GM21447 (cell line): Measurements from ENCODE around the gene NKD1.
"Not testable (repeated sequence)": the region's sequence is repeated elsewhere in the genome, so short reads cannot be mapped to it uniquely, and the experiment has no call there.

ENCODE experiments used
- ATAC-seq: cut with Tn5 transposase; IDR thresholded peaks from one replicate; pipeline ENCODE4 v1.9.1; 2021; ENCODE audit not compliant: unreplicated experiment

The NKD1 gene

DNA sequence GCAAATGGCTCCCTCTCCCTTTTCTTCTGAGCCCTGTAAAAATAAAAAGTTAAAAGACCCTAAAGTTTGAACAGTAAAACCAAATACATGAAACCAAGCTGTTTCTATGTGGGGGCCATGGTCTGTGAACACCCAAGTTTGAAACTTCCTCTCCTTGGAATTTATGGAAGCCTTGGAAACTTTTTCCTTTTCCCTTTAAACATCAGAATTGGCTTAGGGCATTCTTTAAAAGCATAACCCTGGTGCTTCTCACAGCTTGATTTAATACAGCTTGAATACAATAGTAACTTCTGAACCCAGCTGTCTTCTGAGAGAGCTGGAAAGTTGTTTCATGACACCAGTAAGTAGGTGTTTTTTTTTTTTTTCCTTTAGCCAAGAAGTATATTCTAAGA is 26.5 kb downstream of the NKD1 start:
- no peak for ATAC-seq

DNA sequence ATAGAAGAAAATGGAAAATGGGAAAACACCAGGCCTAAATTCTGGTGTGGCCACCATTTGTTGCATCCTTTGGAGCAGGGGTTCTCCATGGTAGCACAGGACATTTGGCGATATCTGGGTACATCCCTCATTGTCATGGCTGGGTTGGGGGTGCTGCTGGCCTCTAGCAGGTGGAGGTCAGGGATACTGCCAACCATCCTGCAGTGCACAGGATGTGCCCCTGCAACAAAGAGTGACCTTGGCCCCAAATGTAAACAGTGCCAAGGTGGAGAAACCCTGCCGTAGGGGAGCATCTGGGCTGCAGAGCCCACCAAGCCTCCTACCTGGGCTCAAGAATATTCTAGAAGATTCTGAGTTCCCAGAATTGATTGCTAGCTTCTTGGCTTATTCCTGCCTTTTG is 27.5 kb downstream of the NKD1 start:
- ATAC-seq, result no peak

DNA sequence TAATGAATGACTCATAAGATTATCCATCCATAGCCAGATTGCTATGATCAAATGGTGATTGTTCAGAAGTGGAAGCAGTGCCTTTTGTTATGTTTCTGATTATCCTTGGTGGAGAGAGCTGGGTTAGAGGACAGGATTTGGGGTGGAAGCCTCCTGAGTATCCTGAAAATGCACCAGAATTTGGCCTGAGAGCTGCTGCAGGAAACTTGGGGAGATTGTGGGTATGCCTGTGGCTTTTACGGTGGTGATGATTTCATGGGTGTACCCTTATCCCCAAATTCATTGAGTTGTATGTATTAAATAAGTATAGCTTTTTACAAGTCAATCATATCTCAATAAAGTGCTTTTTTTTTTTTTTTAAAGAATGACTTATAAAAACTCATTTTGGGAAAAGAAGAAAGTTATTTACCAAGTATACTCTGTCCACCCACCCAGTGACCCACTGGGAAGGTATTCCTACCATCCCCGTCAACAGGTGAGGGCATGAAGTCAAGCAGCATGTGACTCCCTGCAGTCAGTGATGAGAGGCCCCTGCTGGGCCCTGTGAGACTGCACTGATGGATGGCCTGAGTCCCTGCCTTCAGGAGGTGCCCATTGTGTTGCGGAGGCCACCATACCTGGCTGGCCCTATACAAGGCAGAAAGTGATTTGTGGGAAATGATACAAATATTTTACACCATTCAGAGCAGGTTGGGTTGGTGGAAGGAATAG is 28.4 kb downstream of the NKD1 start:
- no peak for ATAC-seq

DNA sequence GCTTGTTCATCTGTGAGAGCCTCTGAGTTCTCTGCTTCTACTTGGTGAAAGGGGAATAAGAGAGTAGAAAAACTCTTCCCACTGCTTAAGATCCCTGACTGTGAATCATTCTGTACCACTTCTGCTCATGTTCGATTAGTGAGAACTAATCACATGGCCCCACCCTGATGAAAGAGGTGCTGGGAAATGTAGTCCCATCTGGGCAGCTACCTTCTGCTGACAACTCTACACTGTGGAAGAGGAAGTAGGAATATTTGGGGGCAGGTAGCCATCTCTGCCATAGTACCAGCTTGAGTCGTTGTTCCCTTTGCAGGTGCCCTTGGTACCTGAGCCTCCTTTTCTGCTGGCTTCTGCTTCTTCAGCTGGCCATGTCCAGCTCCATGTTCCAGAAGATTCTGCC is 29.9 kb downstream of the NKD1 start:
- ATAC-seq, result no peak

DNA sequence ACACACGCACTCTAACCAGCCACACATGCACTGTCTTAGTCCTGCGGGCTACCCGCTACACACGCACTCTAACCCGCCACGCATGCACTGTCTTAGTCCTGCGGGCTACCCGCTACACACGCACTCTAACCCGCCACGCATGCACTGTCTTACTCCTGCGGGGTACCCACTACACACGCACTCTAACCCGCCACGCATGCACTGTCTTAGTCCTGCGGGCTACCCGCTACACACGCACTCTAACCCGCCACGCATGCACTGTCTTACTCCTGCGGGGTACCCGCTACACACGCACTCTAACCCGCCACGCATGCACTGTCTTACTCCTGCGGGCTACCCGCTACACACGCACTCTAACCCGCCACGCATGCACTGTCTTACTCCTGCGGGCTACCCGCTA is 31.2 kb downstream of the NKD1 start:
- ATAC-seq, result not testable (repeated sequence)

DNA sequence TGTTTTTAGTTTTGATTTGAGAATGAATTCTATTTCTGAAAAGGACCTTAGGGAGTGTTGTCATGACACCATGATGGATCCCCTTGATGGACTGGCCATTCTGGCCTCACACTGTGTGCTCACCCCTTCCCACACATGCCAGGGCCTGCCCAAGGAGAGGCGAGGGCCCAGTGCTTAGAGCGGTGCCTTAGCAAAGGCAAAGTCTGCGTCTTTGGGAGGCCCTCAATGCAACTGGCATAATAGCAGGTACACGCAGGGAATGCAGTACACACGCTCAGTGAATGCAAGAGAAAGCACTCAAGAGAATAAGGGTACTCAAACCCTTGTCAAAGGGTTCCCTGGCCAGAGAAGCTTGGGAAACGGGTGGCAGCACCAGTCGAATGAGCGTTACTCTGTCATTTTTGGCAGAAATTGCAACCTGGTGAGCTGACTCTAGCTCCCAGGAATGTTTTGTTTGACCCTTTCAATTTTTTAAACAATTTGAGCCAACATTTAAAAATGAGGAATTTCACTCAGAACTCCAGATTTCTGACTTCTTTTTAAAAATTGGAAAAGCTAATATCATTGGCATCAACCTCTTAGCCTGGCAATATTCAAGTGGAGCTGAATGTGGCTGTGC is 32.1 kb downstream of the NKD1 start:
- ATAC-seq, result no peak

DNA sequence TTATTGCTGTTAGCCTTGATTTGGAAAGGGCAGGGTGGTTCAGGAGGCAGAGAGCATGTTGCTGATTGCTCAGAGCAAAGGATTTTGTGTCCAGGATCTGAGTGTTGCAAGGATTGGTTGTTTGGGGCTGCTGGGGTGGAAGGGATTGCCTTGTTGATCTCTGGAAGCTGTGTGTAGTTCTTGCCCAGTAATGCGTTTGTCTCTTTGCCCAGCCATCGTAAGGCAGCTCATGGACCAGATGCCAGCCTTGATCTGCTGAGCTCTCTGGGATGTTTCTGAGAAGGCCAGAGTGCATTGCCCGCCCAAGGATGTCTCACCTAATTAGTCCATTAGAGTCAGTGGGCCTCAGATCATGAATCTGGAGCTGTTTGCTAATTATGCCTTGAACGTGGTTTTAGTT is 33.6 kb downstream of the NKD1 start:
- no peak for ATAC-seq

DNA sequence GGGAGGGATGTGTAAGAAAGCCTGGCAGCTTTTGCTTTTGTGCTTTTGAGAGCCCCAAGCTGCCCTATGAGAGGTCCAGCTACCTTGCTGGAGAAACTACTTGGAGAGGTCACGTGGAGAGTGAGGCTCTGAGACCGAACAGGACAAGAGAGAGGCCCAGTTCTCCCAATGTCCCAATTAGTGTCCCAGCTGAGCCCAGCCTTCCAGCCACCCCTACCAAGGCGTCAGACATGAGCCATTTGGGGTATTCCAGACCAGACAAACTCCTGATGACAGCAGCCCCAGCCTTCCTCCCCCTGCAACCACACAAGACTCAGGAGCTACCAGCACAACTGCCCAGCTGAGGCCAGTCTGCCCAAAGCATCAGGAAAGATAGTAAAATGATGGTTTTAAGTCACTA is 35.0 kb downstream of the NKD1 start:
- ATAC-seq, result no peak

DNA sequence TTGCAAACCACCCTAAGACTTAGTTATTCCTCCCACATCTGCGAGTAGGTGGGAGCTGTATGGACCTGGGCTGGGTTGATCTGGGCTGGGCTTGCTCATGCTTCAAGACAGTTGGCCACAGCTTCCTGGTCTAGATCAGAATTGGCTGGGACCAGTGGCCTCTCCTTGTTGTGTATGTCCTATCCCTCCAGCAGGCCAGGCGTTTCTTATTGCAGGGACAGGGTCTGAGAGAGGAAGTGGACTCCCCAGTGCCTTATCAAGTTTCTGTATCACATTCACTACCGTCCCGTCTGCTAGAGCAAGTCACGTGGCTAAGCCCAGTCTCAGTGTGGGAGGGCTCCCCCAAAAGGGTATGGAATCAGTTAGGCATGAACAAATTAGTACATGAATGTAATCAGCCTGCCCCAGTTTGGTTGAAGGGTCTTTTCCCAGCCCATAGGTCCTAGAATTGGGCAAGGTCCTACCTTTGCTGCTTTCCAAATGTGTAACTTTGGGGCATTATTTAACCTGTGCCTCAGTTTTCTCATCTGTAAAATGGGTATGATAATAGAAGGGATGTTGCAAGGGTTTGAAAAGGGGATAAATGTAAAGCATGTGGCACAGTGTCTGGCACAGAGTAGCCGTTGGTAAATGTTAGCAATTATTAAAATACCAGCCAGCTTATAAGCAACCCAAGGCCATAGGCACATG is 36.0 kb downstream of the NKD1 start:
- peak; percentile 63 for ATAC-seq

DNA sequence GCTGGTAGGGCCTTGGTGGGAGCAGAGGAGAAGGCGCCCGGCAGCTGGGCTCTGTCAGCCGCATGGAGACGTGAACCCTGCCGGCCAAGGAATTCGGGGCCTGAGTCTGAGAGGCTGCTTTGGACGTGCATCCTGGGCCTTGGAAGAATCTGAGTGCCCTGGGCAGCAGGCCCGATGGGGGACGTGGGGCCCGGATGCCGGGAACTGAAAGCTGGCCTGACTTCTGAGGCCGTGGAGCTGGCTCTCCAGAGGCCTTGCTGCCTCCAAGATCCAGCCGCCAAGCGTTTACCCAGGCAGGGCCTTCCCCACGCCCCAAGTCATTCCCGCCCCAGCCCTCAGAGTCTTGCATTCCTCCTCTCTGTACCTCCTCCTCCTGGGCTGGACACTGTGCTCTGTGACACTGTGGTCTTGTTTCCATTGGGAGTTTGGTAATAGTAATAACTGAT is 37.2 kb downstream of the NKD1 start:
- ATAC-seq, result no peak

DNA sequence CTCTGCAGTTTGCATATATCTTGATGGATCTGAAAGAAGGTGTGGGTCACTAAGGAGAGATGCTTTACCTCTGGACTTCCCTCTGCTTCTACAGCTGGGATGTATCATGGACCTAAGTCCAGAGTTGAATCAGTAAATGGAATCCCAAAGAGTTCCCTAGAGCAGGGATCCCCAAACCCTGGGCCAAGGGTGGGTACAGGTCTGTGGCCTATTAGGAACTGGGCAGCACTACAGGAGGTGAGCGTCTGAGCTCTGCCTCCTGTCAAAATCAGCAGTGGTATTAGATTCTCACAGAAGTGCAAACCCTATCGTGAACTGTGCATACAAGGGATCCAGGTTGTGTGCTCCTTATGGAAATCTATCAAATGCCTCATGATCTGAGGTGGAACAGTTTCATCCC is 39.3 kb downstream of the NKD1 start:
- ATAC-seq, result no peak

DNA sequence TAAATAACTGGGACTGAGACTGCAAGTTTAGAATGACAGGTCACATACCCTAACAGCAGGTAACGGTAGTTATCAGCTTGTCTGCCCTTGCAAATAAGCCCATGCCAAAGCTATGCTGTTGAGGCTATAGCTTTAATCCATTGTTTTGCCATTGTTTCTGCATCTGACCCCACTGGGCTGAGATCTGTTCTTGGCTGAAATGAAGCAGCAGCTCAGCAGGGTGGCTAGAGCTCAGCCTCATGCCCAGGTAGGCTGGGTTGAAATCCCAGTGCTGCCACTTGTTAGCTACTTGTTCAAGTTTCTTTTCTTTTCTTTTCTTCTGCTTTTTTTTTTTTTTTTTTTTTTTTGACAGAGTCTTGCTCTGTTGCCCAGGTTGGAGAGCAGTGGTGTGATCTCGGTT is 40.1 kb downstream of the NKD1 start:
- no peak for ATAC-seq

DNA sequence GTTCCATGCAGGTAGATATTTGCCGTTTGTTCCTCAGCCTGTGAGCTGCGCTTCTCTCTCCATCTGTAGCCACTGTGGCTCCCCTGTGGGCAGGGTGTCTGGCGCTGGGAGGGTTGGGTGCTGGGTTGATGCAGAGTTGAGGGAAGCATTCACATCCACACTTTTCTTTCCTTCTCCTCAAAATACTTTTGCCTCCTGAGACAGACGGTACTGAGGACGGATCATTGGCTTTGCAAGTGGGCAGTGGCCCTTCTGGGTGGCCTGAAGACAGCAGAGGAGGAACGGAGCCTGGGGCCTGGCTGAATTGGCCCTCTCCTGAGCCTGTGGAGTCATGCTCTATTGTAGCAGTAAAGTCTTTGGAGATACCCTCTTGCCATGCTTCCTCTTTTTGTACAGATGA is 43.0 kb downstream of the NKD1 start:
- no peak for ATAC-seq

DNA sequence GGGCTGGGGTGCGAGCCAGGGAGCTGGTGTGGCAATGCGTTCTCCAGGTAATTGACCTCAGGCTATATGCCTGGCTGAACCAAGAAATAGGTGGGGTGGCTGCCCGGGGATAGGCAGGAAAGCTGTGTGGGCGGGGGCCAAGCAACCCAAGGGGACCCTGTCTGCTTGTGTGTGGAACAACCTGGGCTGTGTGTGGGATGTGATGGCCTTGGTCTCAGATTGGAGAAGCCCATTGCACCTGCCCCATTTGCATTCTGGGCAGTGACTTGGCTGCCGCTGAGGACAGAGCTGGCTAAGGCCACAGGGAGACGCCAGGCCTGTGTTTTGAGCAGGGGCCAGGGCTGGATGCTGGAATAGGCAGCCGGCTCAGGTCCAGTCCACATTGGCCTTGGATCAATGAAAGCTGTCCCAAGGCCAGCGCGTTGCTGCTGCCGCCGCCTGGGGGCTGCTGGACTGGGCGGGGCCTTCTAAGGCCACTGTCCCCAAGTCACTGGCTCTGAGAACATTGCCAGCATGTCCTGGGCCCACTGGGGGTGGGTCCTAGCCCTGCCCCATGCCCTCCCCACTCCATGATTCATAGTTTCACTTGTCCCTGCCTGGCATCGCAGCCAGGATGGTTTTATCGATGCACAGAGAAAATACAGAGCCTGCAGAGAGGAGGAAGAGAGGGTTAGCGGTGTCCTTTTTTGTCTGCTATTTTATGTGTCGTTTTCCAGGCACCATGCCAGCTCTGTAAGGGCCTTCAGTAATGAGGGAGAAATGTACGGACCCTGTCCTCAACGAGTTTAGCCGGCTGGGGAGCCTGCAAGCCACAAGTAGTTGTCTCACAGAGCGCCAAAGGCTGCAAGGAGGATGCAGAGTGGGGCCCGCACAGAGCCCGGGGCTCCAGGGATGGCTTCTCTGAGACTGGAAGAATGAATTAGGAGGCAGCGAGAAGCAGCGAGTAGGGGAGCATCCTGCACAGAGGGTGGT is 43.9 kb downstream of the NKD1 start:
- no peak for ATAC-seq

DNA sequence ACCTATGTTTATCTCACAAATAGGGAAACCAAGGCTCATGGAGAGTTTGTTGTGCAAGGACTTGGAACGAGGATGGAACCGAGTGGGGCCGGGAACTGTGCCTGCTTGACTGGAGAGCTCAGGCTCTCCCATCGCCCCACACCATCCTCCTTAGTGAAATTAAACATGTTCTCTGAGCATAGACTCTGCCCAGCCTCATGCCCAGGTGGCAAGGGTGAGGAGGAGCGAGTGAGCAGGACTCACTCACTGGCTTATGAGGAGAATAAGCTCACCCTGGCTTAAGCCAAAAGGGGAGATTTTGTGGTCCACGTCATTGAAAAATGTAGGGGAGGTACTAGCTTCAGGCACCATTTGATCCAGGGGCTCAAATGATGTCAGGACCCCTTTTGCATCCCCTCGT is 44.8 kb downstream of the NKD1 start:
- ATAC-seq, result no peak

DNA sequence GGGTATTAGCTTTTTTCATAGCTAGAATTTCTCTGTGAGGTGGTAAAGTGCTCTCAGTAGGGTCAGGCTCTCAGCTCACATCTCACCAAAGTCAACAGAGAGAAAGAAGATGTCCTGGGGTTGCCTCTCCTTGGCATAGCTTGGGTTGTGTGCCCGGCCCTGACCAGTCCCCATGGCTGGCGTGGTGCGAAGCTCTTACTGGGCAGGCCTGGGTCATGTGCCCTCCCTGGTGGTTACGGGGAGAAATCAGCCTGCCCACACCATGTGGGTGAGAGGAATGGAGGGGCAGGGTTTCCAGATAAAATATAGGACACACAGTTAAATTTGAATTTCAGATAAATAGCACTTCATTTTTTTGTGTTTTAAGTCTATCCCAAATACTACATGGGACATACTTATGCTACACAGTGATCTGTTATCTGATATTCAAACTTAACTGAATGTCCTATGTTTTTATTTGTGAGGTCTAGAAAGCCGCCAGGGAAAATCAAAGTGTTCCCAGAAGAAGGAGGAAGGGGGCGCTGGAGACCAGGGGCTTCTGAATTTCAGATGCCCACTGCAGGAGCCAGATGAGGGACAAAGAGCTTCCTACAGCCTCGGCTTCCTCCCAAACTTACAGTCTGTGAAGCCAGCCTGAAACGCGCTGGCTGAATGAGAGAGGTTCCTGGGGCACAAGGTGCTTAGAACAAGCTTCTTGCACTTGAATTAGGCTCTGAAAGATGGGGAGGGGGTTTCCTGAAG is 45.4 kb downstream of the NKD1 start:
- no peak for ATAC-seq

DNA sequence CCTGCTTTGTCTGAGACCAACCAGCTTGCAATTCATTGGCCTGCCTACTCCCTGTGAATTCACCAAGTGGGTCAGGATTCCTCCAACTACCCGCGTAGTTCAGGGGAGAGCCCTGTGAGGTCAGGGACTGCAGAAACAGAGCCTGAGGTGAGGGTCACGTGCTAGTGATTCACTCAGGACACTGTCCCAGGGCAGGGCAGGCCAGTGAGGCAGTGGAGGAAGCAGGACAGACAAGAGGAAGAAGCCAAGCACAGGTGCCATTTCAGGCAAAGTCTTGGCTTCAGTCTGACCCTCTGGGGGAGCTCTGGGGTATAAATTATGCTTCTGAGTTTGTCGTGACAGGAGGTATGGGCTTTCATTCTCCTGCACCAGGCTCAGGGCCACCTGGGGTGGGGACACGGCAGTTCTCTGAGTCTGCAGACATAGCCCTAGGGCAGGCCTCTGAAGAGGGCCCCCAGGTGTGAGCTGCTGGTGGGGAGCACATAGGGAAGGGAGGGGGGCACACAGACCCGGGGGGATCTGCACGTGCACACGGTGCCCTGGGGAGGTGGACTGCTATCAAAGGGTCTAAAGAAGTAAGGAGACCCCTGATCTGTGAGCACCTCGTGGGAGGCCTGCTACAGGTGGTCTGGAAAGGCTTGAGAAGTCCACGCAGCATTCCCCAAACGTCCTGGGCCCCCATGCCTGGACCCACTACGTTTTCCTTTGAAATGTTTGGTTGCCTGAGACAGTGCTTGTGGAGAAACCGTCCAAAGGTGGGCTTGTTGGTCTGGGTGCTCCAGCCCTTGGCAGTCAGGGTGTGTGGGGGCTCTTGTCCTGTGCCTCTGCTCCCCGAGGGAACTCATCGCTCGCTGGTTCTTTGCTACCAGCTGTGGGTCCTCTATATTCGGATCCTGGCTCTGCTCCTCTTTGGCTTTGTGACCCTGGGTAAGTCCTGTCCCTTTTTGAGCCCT is 46.4 kb downstream of the NKD1 start:
- no peak for ATAC-seq

DNA sequence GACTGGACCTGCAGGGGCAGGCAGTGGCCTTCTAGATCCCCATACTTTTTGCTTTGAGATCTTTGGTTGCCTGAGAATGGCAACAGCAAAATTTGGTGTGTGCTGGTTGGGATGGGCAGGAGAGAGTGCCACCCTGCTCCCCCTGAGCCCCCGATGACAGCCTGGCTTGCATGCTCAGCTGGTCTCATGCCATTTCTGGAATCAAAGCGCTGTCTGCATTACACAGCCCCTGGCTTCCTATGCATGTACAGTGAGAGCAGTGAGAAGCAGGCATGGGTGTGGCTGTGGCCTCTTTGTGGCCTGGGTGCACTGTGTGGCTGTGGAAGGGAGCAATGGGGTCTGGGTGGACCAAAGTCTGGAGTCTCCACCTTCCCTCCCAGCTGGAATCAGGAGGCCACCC is 47.7 kb downstream of the NKD1 start:
- ATAC-seq, result no peak

DNA sequence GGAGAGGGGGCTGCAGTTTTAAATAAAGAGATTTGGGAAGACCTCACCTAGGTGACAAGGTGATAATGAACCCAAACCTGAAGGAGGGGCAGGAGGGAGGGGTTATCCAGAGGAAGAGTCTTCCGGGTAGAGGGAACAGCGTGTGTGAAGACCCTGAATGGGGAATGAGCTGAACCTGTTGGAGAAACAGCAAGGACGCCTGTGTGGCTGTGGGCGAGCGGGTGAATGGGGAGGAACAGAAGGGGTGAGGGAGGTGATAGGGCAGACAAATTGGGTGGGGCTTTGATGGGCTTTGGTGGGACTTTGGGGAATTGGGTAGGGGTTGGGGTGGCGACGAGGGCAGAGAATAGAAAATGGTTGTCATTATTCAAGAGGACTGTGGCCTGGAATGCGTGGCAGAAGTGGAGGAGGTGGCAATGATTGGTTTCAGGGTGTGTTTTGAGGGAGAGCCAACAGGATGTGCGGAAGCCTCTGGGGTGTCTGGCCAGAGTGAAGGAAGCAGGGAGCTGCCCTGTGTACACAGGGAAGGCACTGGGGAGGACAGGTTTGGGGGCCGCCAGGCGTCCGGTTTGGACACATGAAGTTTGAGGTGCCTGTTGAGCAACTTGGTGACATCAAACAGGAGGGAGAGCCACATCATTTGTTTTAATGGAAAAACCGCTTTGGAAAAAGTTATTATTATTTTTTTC is 48.7 kb downstream of the NKD1 start:
- ATAC-seq, result no peak
